Purkinje cell (primary cell): Measurements from ENCODE around the gene UGT3A1. TPM values are rescaled to one million over a fixed set of nuclear protein-coding genes. Genes with fewer than 3 reads are reported as not detected.

ENCODE experiments used
- polyA plus RNA-seq: library from polyadenylated mRNA; unstranded; fragments of >200 nt; fragmentation: Nextera tagmentation; gene quantifications from 2 replicates; pipeline ENCODE4 v1.2.1, GENCODE V29; 2014

Gene UGT3A1
- polyA plus RNA-seq = 1.8 TPM in 1 of 2 replicates, not detected in the other

GRCh38 chr5:35990941-35991611, at the start of gene UGT3A1:
Gene UGT3A1, minus strand, starts transcription at chr5:35991390. Its CDS starts 150 bp downstream, at chr5:35991240.

GRCh38 chr5:35938568-35939227, 52.5 kb downstream of the UGT3A1 start, which contains the start of gene CAPSL:
Gene CAPSL, minus strand, starts transcription at chr5:35938622. Its CDS starts 17,502 bp downstream, at chr5:35921120.

Other genes with a start within 250 kb of the UGT3A1 start
- not detected in 2 replicates for gene IL7R, start 134.5 kb downstream of the UGT3A1 start, polyA plus RNA-seq
- 0.50 and 2.7 TPM in 2 replicates for gene CAPSL, start 52.8 kb downstream of the UGT3A1 start, polyA plus RNA-seq
- gene UGT3A2, start 75.5 kb upstream of the UGT3A1 start, polyA plus RNA-seq = not detected in 2 replicates
- 72.3 and 79.1 TPM in 2 replicates for gene LMBRD2, start 160.5 kb upstream of the UGT3A1 start, polyA plus RNA-seq
- gene SKP2, start 160.7 kb upstream of the UGT3A1 start, polyA plus RNA-seq = 3.3 and 5.6 TPM in 2 replicates